ENCODE results near the gene WDFY2.

WDFY2 gene

GRCh38 chr13:51729866-51730553 is 145.7 kb downstream of the WDFY2 start:
- TF ChIP-seq, protein P1, sequence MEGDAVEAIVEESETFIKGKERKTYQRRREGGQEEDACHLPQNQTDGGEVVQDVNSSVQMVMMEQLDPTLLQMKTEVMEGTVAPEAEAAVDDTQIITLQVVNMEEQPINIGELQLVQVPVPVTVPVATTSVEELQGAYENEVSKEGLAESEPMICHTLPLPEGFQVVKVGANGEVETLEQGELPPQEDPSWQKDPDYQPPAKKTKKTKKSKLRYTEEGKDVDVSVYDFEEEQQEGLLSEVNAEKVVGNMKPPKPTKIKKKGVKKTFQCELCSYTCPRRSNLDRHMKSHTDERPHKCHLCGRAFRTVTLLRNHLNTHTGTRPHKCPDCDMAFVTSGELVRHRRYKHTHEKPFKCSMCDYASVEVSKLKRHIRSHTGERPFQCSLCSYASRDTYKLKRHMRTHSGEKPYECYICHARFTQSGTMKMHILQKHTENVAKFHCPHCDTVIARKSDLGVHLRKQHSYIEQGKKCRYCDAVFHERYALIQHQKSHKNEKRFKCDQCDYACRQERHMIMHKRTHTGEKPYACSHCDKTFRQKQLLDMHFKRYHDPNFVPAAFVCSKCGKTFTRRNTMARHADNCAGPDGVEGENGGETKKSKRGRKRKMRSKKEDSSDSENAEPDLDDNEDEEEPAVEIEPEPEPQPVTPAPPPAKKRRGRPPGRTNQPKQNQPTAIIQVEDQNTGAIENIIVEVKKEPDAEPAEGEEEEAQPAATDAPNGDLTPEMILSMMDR (conservative IDR thresholded peaks at IDR 0.05), result no peak
- H3K27ac ChIP-seq, result no peak overlapping the region

DNA sequence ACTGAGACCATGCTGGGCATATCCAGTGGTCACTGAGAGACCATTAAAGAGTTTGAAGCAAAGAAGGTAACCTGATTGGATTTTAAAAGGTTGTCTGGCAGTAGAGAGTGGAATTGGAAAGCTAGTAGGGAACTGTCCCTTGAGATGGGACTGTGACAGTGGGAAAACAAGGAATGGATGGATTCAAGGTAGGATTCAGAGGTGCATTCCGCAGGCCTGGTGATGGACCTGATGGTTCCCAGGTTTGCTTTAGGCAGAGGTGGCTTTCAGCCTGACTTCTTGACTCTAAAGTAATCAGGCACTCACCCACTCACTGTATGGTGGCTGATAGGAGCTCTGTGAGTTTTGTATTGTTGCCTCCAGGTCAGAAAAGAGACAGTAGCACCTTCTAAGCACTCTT is 146.7 kb downstream of the WDFY2 start:
- H3K27ac ChIP-seq, result no peak overlapping the region

GRCh38 chr13:51731759-51732158 is 147.5 kb downstream of the WDFY2 start:
- TF ChIP-seq, protein P1 (conservative IDR thresholded peaks at IDR 0.05), result peak; percentile 48
- no peak overlapping the region for H3K27ac ChIP-seq

More for the DNA sequence above, 146.7 kb downstream of the WDFY2 start:
- TF ChIP-seq, protein P1 (conservative IDR thresholded peaks at IDR 0.05), result no peak

GRCh38 chr13:51733374-51734298 is 149.4 kb downstream of the WDFY2 start:
- H3K27ac ChIP-seq, result no peak overlapping the region

GRCh38 chr13:51734786-51735185 is 150.5 kb downstream of the WDFY2 start:
- TF ChIP-seq, protein P1 (conservative IDR thresholded peaks at IDR 0.05), result no peak
- no peak overlapping the region for H3K27ac ChIP-seq

More at GRCh38 chr13:51733374-51734298, 149.4 kb downstream of the WDFY2 start:
- TF ChIP-seq, protein P1 (conservative IDR thresholded peaks at IDR 0.05), result no peak

DNA sequence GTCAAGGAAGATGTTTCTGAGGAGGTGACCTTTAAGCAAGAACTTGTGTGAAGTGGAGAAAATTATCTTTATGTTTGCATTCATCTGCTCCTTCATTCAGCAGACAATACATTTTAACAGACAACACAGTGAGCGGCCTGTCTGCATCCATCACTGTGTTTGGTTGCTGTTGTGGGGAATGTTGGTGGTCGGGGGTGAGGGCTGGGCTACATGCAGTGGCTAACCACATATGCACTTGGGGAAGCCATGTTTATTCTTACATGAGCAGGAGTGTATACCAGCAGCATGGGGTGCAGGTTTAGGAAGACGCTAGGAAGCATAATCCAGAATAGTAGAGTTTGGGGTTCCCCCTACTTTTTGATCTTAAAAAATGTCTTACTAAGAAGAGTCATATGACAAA is 153.3 kb downstream of the WDFY2 start:
- H3K27ac ChIP-seq, result no peak overlapping the region; the same call in 1 of the 2 replicates
- TF ChIP-seq, protein P1 (conservative IDR thresholded peaks at IDR 0.05), result no peak

GRCh38 chr13:51738226-51738905 is 154.1 kb downstream of the WDFY2 start:
- TF ChIP-seq, protein P1 (conservative IDR thresholded peaks at IDR 0.05), result no peak
- H3K27ac ChIP-seq, result peak overlapping the region; percentile 87

Measured in VCaP (cell line).